ENCODE results near the gene DENND1B. TPM values are rescaled to one million over a fixed set of nuclear protein-coding genes. Genes with fewer than 3 reads are reported as not detected.
"Not testable (repeated sequence)": the region's sequence is repeated elsewhere in the genome, so short reads cannot be mapped to it uniquely, and the experiment has no call there.

Gene DENND1B
- total RNA-seq, 2 experiments from 2014 or later = 13.5 to 16.2 TPM

DNA sequence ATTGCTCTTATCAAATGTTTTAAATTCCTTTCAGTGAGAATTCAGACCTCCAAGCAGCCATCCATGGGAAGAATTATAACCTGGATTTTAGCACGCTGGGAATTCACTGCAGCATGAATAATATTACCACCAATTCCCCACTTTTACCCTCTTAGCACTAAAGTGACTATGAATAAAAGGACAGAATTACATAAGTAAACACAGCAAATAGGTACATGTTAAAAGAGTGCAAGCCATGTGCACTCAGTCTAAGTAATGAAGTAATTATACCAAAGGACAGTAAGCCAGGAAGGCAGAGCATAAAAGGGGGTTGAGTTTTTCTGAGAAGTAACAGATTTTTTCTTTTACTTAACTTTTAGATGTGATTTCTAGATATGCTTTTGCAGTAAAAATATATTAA lies 176.3 kb downstream of the DENND1B start:
- CTCF ChIA-PET = no interaction called here
- POLR2A ChIA-PET = no interaction called here

DNA sequence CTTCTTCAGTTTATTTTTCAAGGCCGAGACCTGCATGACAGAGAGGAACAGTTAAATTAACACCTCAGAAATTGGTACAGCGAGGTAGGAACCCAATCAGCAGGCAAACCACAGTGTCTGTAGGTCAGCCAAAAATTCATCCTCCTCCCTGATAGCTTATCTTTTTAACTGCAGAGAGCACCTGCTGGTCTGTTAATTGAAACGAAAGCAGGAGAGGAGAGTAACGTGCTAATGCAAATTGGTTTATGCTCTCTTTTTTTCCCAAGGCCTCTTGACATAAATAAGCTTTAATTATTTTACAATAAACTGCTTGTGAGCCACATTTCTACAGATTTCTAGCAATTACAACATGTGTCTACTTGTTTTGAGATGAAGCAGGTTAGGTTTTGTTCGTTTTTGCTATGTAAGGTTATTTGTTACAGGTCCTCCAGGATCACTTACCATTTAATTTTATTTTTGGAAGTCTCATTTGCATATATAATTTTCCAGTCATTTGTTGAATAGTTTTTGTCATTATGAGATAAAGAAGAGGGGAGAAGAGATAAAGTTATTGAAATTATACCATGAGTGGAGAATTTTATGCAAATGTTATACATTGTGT lies 179.9 kb downstream of the DENND1B start:
- ChIA-PET CTCF (no interaction called here), POLR2A (no interaction called here)

DNA sequence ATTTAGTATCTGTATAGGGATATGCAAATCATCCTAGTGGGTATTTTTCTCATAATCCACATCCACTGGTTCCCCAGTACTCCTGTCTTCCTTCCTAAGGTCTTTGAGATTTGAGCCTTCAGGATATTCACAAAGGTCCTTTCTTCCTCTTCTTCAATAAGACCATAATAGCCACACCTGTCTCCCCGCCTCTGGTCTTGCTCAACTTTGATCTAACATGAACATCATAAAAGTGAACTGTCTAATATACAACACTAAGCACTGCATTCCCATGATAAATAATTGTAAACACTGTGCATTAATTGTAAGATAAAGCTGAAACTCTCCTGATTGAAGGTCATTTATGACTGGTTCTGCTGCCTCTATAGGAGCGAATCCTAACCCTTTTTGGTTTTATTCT lies 184.6 kb downstream of the DENND1B start:
- CTCF ChIA-PET = no interaction called here

DNA sequence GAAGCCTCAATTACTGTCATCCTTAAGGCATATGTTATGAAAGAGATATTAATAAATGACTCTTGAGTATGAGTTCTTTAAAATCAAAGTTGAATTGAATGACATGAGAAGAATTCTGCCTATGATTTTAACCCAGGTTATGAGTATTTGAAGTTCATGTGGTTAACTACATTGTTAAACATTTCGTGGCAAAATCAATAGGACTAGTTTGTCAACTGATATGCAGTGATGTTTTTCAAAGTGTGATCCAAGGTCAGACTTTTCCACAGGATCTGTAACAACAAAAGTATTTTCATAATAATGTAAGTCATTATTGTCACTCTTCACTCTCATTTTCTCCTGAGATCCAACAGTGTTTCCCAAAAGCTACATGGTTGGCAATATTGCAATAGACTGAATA lies 189.5 kb downstream of the DENND1B start:
- CTCF ChIA-PET = no interaction called here
- POLR2A ChIA-PET = no interaction called here

More for the DNA sequence above, 184.6 kb downstream of the DENND1B start:
- POLR2A ChIA-PET = no interaction called here

DNA sequence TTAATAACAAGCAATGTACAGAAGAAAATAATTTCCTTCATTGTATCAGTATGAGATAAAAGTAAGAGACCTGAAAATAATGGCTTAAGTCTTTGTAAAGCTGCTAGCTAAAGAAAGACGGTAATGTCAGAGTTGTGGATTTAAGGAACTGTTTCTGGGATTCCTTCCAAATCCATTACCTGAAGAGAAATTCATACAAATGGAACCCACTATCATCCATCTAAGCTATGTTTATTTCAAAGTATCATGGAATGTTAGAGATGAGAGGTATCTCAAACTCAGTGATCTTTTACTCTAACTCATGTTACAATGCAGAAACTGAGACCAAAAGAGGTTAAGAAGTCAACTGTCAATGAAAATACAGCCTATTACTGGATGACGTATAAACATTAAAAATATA lies 197.7 kb downstream of the DENND1B start:
- ChIA-PET POLR2A (no interaction called here), CTCF (no interaction called here)

DNA sequence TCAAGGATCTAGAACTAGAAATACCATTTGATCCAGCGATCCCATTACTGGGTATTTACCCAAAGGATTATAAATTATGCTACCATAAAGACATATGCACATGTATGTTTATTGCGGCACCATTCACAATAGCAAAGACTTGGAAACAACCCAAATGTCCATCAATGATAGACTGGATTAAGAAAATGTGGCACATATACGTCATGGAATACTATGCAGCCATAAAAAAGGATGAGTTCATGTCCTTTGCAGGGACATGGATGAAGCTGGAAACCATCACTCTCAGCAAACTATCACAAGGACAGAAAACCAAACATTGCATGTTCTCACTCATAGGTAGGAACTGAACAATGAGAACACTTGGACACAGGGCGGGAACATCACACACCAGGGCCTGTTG lies 199.7 kb downstream of the DENND1B start:
- CTCF ChIA-PET, POLR2A ChIA-PET: not testable (repeated sequence)

DNA sequence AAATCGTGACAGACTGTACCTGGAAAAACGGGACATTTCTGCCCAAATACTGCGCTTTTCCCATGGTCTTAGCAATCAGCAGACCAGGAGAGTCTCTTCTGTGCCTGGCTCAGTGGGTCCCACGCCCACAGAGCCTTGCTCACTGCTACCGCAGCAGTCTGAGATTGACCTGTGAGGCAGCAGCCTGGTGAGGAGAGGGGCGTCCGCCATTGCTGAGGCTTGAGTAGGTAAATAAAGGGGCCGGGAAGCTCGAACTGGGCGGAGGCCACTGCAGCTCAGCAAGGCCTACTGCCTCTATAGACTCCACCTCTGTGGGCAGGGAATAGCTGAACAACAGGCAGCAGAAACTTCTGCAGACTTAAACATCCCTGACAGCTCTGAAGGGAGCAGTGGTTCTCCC lies 203.1 kb downstream of the DENND1B start:
- ChIA-PET POLR2A (no interaction called here), CTCF (no interaction called here)

DNA sequence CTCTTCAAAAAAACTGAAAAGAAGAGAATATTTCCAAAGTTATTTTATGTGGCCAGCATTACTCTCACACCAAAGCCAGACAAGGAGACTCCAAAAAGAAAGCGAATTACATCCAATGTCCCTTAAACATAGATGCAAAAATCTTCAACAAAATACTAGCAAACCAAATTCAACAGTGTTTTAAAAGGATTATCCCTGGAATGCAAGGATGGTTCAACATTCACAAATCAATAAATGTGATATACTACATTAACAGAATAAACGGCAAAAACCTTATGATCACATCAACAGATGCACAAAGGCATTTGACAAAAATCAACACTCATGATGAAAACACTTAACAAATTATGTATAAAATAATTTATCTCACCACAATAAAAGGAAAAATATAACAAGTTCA lies 207.8 kb downstream of the DENND1B start:
- ChIA-PET POLR2A (no interaction called here), CTCF (no interaction called here)

DNA sequence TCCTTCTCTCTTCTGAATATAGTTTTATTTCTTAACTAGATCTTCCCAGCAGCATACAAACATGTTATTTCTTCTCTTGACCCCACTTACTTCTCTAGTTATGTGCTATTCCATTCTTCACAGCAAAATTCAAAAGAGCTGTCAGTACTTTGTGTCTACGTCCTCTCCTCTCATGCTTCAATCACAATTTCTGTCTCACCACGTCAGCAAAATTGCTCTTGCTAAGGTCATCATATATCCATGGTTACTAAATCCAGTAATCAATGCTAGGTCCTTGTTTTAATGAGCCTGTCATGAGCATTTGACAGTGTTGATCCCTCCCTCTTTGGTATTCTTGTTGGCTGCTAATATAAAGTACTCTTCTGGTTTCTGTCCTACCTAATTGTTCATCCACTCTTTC lies 214.2 kb downstream of the DENND1B start:
- ChIA-PET POLR2A (no interaction called here), CTCF (no interaction called here)

DNA sequence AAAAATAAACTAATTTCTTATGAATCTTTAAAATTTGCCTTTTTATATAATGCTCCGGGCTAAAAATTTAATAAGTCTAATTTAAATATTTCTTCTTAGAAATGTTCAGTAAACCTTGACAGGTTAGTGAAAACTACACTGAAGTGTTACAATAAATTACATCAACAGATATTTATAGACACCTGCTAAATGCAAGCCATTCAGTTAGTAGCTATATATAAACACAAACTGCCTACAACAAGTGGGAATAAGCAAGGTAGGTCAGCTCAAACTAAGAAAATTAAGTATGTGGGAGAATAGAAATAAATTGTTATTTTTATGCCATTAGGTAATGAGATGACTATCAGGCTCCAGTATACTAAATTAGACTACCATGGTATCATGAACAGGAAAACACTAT lies 215.6 kb downstream of the DENND1B start:
- POLR2A ChIA-PET = no interaction called here

DNA sequence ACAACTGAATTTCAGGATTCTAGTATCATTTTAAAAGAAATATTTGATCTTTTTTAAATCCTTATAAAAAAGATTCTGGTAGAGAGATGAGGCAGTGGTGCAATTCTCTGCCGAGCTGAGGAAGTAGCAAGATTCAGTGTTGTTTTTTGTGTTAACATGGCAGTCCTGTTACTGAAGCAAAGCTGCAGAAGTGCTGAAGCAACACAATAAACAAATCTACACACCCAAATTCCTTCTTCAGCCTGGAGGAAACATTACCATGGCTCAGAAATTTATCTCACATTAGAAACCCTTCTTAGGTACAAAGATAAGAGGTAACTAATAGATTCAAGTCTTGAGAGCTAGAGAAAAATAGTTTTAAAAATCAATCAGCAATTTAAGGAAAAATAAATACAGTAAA lies 216.0 kb downstream of the DENND1B start:
- ChIA-PET POLR2A (no interaction called here), CTCF (no interaction called here)

More for the DNA sequence above, 215.6 kb downstream of the DENND1B start:
- CTCF ChIA-PET = no interaction called here

DNA sequence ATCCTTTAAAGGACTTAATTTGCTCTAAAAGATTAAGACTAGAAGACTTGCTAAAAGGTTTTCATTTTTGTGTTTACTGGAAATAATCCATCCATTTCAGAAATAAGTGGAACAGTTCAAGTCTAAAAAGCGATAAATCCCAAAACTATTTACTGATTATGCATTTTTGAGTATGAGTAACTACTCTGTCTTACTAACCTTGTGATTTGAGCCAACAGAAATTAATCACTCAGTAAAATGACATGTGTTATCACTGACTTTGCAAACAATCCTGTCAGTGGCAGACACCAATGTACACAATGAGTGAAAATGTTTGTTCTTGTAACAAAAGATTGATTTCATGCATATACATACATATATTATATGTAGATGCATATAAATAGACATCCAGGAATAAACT lies 218.0 kb downstream of the DENND1B start:
- POLR2A ChIA-PET = no interaction called here
- CTCF ChIA-PET = no interaction called here

DNA sequence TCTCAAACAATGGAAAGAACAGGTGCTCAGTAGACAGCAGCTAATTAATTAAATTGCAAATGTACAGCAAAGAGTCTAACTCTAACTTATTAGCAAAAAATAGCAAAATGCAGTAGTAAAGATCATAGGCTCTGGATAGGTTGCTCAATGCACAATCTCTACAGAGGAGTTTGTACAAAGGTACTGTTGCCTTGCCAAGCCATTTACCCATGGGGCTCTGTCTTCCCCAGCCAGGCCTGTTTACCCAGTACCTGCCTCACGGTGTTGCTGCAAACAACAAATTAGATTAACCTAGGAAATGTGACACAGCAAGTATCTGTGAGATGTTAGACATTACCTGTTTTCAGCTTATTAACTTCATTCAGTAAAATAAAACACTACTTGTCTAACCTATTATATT lies 222.0 kb downstream of the DENND1B start:
- ChIA-PET POLR2A (no interaction called here), CTCF (no interaction called here)

DNA sequence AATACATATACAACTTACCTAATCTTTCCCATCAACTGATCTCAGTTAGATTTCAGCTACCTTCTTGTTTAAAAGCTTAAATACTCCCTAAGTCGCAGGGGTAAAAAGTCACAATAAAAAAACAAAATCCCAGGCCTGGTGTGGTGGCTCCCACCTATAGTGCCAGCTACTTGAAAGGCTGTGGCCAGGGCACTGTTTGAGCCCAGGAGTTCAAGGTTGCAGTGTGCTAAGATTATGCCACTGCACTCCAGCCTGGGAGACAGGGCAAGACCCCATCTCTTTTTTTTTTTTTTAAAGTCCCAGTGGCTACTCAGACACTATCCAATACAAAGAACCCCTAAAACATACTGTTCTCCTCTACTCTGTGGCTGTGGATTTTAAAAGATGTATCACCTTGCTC lies 228.3 kb downstream of the DENND1B start:
- POLR2A ChIA-PET = no interaction called here
- CTCF ChIA-PET = no interaction called here

DNA sequence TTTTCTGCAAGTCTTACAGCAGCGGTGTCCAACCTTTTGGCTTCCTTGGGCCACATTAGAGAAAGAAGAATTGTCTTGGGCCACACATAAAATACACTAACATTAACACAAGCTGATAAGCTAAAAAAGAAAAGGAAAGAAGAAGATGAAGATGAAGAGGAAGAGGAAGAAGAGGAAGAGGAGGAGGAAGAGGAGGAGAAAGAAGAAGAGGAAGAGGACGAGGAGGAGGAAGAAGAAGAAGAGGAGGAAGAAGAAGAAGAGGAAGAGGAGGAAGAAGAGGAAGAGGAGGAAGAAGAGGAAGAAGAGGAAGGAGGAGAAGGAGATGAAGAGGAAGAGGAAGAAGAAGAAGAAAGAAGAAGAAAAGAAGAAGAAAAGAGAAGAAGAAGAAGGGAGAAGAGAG lies 230.7 kb downstream of the DENND1B start:
- POLR2A ChIA-PET = no interaction called here
- CTCF ChIA-PET = no interaction called here

DNA sequence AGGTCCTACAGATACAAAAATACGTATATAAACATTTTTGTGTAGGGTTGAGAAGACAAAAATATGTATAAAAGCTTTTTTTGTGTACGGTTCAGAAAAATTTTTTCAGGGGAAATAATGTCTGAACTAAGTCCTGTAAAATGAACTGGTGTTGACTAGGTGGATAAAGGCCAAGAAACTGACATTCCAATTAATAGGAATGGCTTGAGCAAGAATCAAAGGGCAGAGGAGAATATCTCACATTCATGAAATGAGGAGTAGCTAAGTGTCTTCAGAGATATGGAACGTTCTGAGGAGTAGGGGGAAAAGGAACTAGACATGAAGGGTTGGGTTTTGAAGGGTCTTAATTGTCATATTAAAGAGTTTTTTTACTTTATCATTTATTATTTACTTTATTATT lies 231.2 kb downstream of the DENND1B start:
- ChIA-PET POLR2A (no interaction called here), CTCF (no interaction called here)

DNA sequence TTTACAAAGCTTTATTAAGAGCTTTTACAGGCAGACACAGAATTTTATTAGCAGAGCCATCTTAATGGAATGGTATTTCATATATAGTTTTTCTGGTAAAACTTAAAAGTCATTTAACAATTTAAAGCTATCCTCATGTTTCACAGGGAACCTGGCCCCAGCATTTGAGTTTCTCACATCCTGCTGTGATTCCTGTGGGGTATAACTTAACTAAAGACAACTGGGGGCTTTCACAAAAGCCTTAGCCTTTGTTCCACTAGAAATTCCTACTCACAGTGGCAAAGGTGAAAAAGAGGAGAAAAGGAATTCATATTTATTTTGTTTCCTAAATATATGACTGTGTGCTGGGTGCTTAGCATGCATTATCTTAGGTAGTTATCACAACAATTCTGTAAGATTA lies 233.9 kb downstream of the DENND1B start:
- POLR2A ChIA-PET = no interaction called here

DNA sequence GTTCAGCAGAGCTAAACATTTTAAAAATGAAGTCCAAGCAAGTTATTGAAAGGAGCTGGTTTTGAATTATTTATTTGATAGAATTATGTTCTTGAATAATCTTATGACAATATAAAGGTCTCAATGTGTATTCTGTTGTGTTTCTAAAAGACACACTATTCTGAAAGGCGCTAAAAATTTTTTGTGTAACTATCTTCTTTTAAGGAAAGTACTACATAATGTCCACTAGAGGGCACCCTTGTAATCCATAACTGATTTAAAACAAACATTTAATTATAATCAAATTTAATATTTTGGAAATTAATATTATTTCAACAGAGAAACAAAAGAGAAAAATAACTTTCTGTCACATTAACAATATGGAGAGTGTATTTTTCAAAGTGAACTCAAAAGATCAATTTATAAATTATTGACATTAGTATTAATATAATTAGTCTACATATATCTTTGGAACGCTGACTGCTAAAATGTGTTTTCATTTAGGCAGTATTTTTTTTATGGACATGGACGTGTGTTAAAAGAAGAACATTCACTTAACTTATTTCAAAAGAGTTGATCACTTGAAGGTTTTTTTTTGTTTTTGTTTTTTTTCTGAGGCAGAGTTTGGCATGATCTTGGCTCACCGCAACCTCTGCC lies 248.4 kb downstream of the DENND1B start:
- POLR2A ChIA-PET = no interaction called here

More for the DNA sequence above, 233.9 kb downstream of the DENND1B start:
- CTCF ChIA-PET = no interaction called here

DNA sequence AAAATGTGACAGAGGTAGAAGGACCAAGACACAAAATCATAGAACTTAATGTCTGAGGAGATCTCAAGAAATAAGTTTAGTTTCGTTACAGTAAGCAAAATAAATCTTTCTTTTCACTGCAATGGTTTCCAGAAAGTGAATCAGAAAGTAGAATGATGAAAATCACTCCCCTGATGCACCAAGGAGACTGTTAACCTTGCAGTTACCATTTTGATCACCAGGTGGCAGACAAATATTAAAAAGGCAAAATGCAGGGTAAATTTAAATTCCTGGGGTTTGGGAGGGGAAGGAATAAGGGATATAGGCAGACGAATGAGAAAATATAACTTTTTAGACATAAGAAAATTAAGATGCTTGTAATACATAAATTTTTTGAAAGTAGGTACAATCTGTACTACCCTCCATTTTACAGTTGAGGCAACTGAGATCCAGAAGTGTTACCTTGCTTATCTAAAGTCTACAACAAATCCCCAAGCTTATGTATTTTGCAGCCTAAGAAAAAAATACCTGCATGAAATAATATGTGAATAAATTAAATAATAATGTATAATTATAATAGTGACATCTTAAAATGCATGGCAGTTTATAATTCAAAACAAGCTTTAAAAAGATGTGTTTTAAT lies 254.1 kb downstream of the DENND1B start:
- POLR2A ChIA-PET = no interaction called here
- CTCF ChIA-PET = interaction anchor here (0.9 kb wide), 1 partner anchor 347 kb away, joined by 3 read pairs; no protein-coding TSS in a partner anchor

More for the DNA sequence above, 248.4 kb downstream of the DENND1B start:
- CTCF ChIA-PET = interaction anchor here (1.4 kb wide), 1 partner anchor 342 kb away, joined by 6 read pairs; no protein-coding TSS in a partner anchor

DNA sequence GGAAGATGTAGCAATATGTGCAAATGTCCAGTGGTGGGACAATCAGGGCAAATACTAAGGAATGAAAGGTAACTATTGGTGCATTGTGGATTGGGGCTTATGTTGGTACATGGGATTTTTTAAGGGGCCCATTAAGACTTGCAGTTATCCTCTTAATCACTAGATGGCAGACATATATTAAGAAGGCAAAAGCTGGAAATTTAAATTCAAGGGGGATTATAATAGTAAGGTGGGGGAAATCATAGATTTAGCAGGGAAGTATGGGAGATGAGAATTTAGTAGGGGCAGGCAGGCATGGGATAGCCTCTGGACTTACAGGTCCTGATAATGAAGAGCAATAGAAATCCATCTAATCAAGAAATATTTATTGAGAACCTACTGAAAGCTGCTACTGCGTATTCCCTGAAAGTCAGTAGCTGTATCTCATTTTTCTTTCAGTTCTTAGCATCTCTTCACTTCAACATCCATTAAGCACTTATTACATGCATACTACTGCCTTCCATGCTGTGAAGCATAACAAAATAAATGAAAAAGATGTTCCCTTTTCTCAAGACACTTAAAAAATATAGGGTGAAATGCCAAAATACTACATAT lies 255.4 kb downstream of the DENND1B start:
- ChIA-PET CTCF (no interaction called here), POLR2A (no interaction called here)

DNA sequence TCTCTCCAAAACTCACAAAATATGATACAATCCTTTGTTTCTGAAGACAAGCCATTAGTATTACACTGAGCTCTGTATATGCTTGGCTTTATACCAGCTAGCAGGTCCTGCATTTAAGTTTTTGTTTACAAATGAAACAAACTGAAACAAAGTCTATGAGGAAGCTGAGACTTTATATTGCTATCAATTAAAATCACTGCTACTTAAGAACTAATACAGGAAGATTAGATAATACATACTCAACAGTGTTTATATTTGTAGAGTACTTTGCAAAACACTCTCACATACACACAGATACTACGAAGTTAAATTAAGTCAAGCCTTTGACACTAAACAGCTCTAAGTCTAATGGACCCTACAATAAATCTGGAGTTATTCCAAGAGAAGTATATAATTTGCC lies 259.9 kb downstream of the DENND1B start:
- CTCF ChIA-PET = no interaction called here
- POLR2A ChIA-PET = no interaction called here

All from activated CD8-positive, alpha-beta memory T cell treated with anti-CD3 and anti-CD28 coated beads for 36 hours (primary cell).